GM18951 (cell line): ENCODE measurements around the gene LPIN1.

Experiments
- POLR2A ChIP-seq: IDR thresholded peaks from 4 replicates; pipeline ENCODE4 v1.6.1; 2011; ENCODE audit warnings: mild to moderate bottlenecking; ENCODE audit not compliant: insufficient read length, insufficient read depth; ENCODE audit errors: extremely low read depth
- in situ Hi-C: fragments of 300-500 bp; cut with MboI; formaldehyde crosslinking; loops from one replicate; pipeline ENCODE4 v1.12.0; 2022; ENCODE audit warnings: low sequenced_read_pairs, mixed read lengths, inconsistent platforms; ENCODE audit not compliant: unreplicated experiment

Gene LPIN1

DNA sequence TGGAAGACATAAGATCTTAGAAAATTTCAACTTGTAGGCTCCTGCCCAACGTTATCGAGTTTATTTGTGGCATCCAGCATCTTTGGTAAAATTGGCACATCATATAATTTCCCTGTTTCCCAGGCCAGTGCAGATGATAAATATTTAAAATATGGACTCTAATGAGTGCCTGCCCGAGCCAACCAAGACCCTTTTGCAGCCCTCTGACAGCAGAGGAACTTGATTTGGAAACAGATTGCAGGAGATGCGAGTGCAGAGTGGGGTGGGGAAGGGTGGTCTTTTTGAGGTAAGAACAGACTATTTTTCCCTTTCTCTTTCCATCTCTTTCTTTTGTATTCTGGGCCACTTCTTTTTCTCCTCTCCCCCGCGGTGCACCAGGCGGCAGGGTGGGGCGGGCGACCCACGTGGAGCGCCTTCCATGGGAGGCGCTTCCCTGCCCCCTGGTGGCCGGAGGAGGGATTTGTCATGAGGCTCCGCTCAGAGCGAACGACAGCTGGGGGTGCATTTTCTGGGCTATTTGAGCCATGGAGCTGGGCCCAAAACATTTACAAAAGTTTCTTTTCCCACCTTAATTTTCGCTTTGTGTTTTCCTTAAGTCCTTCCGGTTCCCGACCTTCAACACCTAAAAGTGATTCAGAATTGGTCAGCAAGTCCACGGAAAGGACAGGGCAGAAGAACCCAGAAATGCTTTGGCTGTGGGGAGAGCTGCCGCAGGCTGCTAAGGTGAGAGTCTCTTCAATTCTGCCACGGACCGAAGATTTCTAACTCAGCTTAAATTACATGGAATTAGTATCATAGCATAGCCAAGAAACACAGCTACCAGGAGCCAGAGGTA is 32.7 kb downstream of the LPIN1 start:
- TF ChIP-seq POLR2A = no peak
- in situ Hi-C loops = loop anchor here (25.0 kb wide), 1 partner anchor 292 kb away; no protein-coding TSS in a partner anchor

DNA sequence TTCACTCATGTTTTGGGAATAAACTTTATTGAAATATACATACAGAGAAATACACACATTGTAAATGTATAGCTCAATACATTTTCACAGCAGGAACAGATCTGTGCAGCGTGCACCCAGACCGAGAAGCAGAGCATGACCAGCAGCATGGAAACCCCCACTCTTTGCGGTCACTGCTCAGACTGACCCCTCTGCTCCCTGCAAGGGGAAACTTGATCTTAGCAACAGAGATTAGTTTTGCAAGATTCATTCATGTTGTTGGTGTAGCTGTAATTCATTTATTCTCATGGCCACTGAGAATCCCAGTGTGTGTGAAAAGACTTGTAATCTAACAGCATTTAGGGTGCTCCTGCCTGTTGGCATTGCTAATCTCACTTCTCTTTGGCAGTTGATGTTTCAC is 35.2 kb downstream of the LPIN1 start:
- no peak for TF ChIP-seq POLR2A
- in situ Hi-C loops = loop anchor here (10.0 to 25.0 kb wide), 2 partner anchors 87 to 294 kb away; no protein-coding TSS in a partner anchor

DNA sequence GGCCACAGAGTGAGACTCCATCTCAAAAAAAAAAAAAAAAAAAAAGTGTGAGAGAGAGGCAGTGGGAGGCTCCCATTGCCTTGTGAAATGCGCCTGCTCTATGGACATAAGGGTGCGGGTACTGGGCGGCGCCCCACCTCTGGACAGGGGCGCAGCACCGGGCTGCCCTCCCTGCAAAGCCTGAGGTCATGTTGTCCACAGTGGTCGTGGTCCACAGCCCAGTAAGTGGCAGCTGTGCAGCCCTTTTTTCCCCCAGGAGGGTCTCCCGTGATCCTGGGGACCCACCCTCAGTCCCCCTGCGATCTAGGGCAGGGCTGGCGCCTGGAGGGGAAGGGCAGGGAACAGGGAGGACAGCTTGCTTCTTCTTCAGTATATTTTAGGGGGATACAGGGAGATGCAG is 37.8 kb downstream of the LPIN1 start:
- in situ Hi-C loops = loop anchor here (10.0 to 25.0 kb wide), 2 partner anchors 89 to 297 kb away; no protein-coding TSS in a partner anchor
- TF ChIP-seq POLR2A = no peak

DNA sequence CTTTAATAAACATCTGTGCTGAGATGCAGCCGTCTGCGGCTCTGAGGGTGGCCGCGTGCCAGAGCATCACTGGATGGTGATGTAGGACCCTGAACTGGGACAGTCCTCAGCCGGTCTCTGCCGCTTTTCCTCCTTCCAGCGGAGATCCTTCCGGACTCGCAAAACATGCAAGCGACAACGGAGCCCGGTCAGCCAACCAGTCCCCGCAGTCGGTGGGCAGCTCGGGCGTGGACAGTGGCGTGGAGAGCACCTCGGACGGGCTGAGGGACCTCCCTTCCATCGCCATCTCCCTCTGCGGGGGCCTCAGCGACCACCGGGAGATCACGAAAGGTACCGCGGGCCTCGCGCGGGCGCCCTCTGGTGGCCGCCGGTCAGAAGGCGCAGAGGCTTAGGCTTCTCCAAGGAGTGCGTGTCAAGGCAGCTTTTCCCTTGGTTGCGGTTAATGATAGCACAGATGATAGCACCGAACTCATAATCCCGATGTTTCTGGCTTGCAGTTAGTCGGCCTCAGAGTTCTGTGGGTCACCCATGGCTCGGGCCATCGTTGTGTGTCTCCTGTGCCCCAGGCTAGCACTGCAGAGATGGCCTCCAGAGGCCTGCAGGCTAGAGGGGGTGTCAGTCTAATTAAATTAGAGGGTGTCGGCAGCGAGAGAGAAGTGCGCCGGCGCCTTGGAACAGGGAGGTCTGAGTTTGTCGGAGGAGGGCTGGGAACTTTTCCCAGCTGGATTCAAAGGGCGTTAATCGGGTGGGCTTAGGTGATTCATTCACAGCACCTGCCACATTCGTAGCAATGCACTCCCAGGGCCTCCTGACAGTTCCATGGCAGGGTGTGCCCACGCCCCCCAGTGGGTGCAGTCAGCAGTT is 38.5 kb downstream of the LPIN1 start:
- TF ChIP-seq POLR2A = no peak
- in situ Hi-C loops = loop anchor here (10.0 to 25.0 kb wide), 2 partner anchors 90 to 298 kb away; no protein-coding TSS in a partner anchor

DNA sequence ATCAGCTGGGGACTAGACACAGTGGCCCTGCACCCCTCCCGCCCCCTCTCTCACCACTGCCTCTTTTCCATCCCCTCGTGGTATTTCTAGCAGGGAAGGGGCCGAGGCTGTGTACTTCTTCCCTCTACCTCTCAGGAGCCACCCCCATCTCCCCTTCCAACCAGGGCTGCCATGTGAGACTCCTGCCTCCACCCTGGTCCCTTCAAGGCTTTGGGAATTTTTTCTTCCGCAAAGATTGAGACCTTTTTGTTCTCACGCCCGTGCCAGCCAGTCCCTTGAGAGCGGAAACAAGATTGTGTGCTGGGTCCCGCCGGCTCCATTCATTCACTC is 39.1 kb downstream of the LPIN1 start:
- in situ Hi-C loops = loop anchor here (10.0 to 25.0 kb wide), 2 partner anchors 91 to 298 kb away; no protein-coding TSS in a partner anchor
- no peak for TF ChIP-seq POLR2A

DNA sequence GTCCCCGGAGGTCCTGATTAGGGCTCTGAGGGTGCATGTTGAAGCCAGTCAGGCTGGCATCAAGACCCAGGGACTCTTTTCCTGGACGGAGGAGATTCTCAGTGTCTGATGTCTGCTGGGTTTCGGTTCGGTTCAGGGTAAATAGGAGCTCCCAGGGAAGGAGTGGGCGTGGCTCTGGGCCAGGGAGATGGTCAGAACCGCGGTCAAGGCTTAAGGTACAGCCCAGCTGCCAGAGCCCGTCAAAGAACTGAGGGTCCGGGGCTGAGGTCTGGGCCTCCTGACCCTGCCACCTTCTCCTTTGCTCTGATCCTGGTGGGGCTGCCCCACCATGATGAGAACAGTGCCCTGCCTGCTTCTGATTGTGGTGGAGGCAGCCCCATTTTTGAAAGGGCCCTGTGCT is 39.8 kb downstream of the LPIN1 start:
- in situ Hi-C loops = loop anchor here (10.0 to 25.0 kb wide), 2 partner anchors 91 to 299 kb away; no protein-coding TSS in a partner anchor

DNA sequence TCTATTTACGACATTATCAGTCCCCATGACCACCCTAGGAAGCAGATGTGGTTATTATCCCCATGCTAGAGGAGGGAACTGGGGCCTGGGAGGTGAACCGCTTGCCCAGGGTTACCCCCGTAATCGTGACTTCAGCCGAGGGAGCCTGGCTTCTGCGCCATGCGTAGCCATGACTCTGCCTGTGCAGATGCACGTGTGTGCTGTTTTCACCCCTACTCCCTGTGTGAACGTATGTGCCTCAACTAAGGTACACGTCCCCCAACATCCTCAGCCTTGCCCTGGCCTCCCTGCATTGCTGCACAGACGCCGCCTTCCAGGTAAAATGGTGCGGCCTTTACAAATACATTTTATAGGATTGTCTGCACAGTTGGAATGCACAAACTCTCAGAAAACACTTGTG is 40.2 kb downstream of the LPIN1 start:
- TF ChIP-seq POLR2A = no peak
- in situ Hi-C loops = loop anchor here (10.0 to 25.0 kb wide), 2 partner anchors 92 to 299 kb away; no protein-coding TSS in a partner anchor

More for the DNA sequence above, 39.8 kb downstream of the LPIN1 start:
- TF ChIP-seq POLR2A = no peak

DNA sequence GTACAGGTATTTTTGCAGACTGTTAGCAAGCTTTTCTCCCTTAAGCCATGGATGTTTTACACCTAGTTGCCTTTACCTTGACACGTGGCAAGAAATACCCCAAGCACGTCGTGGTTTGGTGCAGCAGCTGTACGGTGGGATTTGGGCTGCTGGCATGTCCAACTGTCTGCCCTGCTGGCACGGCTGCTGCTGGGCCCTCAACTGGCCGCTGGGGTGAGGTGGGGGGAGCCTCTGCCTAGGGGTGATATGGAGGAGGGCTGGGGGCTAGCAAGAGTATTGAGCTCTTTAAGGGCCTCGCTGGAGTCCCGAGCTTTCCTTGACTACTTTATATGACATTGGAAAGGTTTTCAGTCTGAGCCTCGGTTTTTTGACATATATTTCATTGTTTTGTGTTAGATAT is 41.6 kb downstream of the LPIN1 start:
- no peak for TF ChIP-seq POLR2A
- in situ Hi-C loops = loop anchor here (10.0 to 25.0 kb wide), 2 partner anchors 93 to 301 kb away; no protein-coding TSS in a partner anchor

DNA sequence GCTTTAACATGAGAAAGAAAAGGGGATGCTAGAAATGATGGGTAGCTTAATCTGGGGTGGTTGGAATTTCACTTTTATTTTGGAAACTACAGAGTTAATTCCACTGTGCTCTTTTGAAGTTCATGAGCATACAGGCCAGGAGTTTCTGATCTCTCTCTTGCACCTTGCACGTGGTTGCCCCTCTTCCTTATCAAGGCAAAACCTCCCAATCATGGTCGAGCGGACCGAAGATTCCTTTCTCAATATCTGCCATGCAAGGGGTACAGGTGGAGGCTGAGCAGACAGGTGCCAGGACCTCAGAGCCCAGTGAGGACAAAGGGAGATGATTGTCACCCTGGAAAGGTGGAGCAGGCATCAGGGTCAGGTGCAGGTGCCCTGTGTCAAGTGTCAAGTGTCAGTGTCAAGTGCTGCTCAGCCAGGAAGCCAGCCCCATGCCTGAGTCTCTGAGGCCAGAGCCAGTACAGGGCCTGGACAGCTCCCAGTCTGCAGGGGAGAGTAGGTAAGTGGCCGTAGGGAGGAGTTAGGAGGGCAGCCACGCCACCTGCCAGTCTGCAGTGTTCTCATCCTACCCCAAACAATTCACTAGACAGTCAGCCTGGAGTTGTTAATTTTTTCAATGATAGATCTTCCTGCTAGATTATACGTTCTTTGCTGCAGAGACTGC is 42.2 kb downstream of the LPIN1 start:
- TF ChIP-seq POLR2A = no peak
- in situ Hi-C loops = loop anchor here (10.0 to 25.0 kb wide), 2 partner anchors 94 to 301 kb away; no protein-coding TSS in a partner anchor

DNA sequence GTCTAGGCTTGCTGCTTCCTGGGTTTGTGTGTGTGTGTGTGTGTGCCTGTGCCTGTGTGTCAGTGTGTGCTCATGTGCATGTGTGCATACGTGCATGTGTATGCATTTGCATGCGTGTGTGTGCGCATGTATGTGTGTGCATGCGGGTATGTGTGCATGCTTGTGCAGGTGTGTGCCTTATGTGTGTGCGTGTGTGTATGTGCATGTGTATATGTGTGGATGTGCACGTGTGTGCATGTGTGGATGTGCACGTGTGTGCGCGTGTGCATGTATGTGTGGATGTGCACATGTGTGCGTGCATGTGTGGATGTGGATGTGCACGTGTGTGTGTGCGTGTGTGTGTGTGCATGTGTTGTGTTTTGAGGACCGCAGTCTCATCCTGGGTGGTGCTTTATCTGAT is 42.8 kb downstream of the LPIN1 start:
- no peak for TF ChIP-seq POLR2A
- in situ Hi-C loops = loop anchor here (10.0 to 25.0 kb wide), 2 partner anchors 94 to 302 kb away; no protein-coding TSS in a partner anchor

DNA sequence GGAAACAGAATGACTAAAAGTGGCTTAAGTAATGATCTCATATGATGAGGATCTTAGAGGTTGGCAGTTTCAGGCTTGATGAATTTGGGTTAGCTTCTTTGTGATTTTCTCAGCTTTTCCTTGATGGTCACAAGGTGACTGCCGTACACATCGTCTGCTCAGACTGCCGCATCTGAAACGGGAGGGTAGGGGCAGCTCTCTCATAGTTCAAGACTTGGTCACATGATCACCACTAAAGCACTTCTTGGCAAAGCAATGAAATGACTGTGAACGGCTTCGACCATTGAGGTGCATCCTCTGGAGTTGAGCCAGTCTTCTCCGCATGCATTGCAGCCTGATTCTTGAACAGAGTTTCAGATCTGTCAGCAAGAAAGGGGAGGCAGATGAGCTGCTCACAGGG is 43.8 kb downstream of the LPIN1 start:
- in situ Hi-C loops = loop anchor here (25.0 kb wide), 1 partner anchor 303 kb away; no protein-coding TSS in a partner anchor
- no peak for TF ChIP-seq POLR2A

DNA sequence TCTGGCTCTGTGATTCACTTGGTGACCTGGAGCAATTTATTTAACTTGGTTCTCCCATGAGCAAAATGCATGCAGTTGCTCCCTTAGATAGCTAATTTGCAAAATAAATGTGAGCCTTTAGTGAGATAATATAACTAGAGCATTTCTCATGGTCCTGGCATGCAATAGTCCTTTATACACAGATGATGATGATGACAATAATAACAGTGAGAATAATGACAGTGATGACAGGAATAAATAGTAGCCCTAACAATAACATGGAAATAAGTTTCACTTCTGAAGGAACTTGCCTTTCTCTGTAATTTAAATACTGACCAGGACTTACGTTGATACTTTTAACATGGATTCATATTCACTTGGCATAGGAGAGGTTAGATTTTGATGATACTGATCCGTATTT is 49.2 kb downstream of the LPIN1 start:
- in situ Hi-C loops = loop anchor here (25.0 kb wide), 1 partner anchor 308 kb away; no protein-coding TSS in a partner anchor
- TF ChIP-seq POLR2A = no peak
